22Rv1 (cell line): ENCODE results near the gene NCKIPSD.

Source experiments
- H3K27ac ChIP-seq: fragments of 450-650 bp; 2 replicates; pipeline ENCODE4 v1.5.1; 2017
- ZFX ChIP-seq: fragments of 450-650 bp; IDR thresholded peaks from 2 replicates; pipeline ENCODE4 v1.6.1; 2017; ENCODE audit warnings: antibody characterized with exemption, borderline replicate concordance
- TF ChIP-seq, protein P1 (sequence below): fragments of 450-650 bp; IDR thresholded peaks from 2 replicates; pipeline ENCODE4 v1.5.1; 2017; ENCODE audit warnings: mild to moderate bottlenecking

NCKIPSD gene

DNA sequence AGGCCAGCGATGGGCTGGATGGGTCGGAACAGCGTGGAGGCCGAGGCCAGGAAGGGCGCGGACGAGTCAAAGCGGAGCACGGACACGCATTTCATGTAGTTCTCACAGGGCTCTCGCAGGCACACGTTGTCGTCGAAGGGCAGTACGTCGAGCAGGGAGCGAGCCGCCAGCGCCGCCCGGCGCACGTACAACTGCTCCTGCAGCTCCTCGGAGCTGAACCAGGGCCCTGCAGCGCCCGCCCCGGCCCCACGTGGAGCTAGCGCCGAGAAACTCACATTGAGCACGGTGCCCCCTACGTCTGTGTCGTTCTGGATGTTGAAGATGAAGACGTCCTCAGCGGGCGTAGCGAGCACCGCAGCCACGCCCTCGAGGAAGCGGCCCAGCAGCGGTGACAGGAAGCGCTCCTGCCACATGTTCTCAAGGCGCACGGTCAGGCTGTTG, 28.9 kb downstream of the NCKIPSD start:
- H3K27ac ChIP-seq, result peak overlapping the region; percentile 73

DNA sequence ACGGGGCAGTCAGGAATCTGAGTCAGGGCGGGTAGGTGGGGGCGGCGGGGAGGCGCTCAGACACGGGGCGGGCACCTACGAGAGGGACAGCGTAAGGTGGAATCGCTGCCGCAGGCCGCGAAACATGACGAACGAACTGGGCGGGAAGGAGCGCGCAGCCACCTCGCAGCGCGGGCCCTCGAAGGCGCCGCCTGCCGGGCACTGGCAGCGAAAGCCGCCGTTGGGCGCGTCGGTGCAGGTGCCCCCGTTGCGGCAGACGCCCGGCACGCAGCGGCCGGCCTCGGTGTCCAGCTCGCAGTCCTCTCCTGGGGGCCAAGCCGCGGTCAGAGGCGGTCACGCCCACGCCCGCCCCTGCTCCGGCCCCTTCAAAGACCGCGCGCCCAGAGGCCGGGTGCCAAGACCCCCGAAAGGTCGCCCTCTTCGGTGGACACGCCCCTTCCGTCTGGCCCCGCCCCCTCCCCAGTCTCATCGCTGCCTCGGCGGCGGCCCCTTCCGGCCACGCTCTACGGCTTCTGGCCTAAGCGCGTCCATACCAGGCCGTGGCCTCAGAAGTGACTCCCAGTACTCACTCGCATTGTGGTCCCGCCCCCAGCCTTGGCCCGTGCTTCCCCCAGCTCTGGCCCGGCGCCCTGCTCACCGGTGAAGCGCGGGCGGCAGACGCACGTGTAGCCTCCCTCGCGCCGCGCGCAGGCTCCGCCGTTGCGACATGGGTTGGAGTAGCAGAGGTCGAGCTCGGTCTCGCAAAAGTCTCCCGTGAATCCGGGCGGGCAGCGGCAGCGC, 29.5 kb downstream of the NCKIPSD start:
- peak overlapping the region; percentile 73 for H3K27ac ChIP-seq
- TF ChIP-seq, protein P1, sequence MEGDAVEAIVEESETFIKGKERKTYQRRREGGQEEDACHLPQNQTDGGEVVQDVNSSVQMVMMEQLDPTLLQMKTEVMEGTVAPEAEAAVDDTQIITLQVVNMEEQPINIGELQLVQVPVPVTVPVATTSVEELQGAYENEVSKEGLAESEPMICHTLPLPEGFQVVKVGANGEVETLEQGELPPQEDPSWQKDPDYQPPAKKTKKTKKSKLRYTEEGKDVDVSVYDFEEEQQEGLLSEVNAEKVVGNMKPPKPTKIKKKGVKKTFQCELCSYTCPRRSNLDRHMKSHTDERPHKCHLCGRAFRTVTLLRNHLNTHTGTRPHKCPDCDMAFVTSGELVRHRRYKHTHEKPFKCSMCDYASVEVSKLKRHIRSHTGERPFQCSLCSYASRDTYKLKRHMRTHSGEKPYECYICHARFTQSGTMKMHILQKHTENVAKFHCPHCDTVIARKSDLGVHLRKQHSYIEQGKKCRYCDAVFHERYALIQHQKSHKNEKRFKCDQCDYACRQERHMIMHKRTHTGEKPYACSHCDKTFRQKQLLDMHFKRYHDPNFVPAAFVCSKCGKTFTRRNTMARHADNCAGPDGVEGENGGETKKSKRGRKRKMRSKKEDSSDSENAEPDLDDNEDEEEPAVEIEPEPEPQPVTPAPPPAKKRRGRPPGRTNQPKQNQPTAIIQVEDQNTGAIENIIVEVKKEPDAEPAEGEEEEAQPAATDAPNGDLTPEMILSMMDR, result peak; percentile 85
- no peak for TF ChIP-seq ZFX

More for the DNA sequence above, 28.9 kb downstream of the NCKIPSD start:
- TF ChIP-seq, protein P1, result no peak
- TF ChIP-seq ZFX, result no peak

DNA sequence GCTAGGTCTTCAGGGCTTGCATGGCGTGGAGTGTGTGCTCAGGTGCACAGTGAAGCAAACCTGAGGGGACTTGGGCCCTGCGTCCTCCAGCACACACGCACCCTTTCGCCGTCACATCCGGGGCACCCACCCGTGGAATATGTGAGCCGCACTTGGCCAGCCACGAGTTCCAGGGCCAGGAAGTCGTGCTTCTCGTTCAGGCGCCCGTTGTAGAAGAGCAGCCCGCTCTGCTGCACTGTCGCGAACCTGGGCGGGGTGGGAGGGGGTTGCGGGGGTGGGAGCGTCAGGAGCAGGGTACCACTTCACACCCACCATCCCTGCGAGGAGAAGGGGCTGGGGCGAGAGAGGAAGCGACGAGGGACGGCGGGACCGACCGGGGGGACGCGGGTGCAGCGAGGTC, 30.1 kb downstream of the NCKIPSD start:
- H3K27ac ChIP-seq, result peak overlapping the region; percentile 73
- no peak for TF ChIP-seq ZFX
- TF ChIP-seq, protein P1, result no peak

DNA sequence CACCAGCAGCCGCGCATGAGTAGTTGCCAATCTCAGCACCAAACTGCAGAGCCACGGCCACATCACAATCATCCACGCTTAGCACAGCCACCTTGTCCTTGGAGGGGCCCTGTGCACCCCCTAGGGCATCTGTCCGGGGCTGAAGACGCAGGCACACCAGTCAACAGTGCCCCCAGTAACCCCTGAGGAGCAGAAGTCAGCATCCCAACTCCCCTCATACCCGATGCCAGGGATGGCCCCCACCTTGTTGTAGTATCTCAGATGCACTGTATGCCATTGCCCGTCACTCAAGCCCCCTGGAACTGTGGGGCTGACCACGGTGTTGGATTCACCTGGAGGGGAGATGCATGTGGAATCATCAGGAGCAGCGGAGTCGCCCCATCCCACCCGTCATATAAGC, 30.7 kb downstream of the NCKIPSD start:
- no peak for TF ChIP-seq ZFX
- TF ChIP-seq, protein P1, result no peak
- peak overlapping the region; percentile 73 for H3K27ac ChIP-seq

DNA sequence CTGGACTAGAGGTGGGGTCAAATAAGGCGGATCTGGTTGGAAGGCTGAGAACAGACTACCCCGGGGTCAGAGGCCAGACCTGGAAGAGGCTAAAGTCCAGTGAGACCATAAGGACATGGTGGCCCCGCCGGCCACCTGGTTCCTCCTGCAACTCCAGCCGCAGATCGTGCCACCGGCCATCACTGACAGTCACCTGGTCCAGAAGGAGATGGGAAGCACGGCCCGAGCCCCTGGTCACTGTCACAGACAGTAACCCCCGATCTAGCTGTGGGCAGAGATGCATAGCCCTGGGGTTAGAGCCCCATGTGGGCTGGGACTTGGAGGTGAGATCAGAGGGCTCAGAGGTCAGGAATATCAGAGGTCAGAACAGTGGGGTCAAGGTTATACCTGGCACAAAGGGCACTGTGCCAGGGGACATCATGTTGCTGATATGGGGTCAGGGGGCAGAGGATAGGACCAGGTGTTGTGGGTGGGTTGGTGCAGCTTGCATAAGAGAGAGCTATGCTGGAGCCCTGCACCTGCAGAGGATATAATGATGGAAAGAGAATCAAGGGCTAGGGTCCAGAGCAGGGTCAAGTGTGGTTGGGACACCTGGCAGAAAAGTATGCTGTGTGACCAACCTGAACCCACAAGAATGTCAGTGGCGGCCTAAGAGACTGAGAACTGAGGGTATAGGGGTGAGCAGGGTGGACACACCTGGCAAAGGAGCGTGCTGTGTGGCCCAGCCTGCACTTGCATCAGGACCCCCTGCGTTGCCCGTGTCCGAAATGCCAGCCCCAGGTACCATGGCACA, 32.6 kb downstream of the NCKIPSD start:
- H3K27ac ChIP-seq, result no peak overlapping the region
- TF ChIP-seq, protein P1, result no peak
- no peak for TF ChIP-seq ZFX

- no peak overlapping the region for H3K27ac ChIP-seq
- TF ChIP-seq, protein P1, result no peak
- no peak for TF ChIP-seq ZFX
These were observed 33.9 kb downstream of the NCKIPSD start for GRCh38 chr3:48651771-48652170.

DNA sequence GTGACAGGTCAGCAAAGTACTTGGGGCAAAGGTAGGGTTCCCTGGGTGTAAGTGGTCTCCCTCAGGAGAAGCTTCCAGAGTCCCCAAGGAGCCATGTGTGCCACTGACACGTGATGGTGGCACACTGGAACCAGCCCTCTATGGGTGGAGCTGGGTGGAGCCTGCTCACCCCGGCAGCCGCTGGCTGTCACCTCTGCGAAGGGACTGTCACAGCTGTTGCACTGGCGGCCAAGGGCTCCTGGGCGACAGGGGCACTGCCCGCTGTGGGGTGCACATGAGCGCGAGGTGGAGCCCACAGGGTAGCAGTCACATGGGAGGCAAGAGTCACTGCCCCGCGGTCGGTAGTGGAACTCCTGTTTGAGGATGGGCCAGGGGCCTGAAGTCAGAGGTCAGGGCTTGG, 35.0 kb downstream of the NCKIPSD start:
- TF ChIP-seq, protein P1, result no peak
- TF ChIP-seq ZFX, result no peak
- H3K27ac ChIP-seq, result no peak overlapping the region
